Ishikawa (cell line): Measurements from ENCODE around the gene EMP2.

ENCODE experiments used
- CEBPB ChIP-seq: IDR thresholded peaks from 2 replicates; pipeline ENCODE4 v1.6.1; 2012
- CREB1 ChIP-seq: IDR thresholded peaks from 2 replicates; pipeline ENCODE4 v1.6.1; 2012; ENCODE audit warnings: low read depth
- EGR1 ChIP-seq: IDR thresholded peaks from 2 replicates; pipeline ENCODE4 v1.6.1; 2012
- EP300 ChIP-seq: IDR thresholded peaks from 2 replicates; pipeline ENCODE4 v1.6.1; 2012; ENCODE audit warnings: borderline replicate concordance
- FOXM1 ChIP-seq: IDR thresholded peaks from 2 replicates; pipeline ENCODE4 v1.6.1; 2012; ENCODE audit warnings: low read depth, borderline replicate concordance
- NFIC ChIP-seq: IDR thresholded peaks from 2 replicates; pipeline ENCODE4 v1.6.1; 2012
- RAD21 ChIP-seq: IDR thresholded peaks from 2 replicates; pipeline ENCODE4 v1.6.1; 2012; ENCODE audit warnings: low read depth
- REST ChIP-seq: IDR thresholded peaks from 2 replicates; pipeline ENCODE4 v1.6.1; 2012; ENCODE audit warnings: low read depth, mild to moderate bottlenecking
- TCF12 ChIP-seq: IDR thresholded peaks from 2 replicates; pipeline ENCODE4 v1.6.1; 2012; ENCODE audit warnings: low read depth
- TEAD4 ChIP-seq: IDR thresholded peaks from 2 replicates; pipeline ENCODE4 v1.6.1; 2012
- YY1 ChIP-seq: IDR thresholded peaks from 2 replicates; pipeline ENCODE4 v1.6.1; 2012; ENCODE audit warnings: low read depth

- TF ChIP-seq CREB1 (no peak), TCF12 (no peak), NFIC (no peak), CEBPB (no peak), EGR1 (no peak), YY1 (no peak), REST (no peak), EP300 (no peak), TEAD4 (no peak), FOXM1 (no peak), RAD21 (no peak)
These were observed 57.4 kb downstream of the EMP2 start for GRCh38 chr16:10522966-10523365.
